ENCODE data around the gene TGFBR1.

TGFBR1 gene

GRCh38 chr9:99189887-99190596, 85.1 kb downstream of the TGFBR1 start:
- Histone ChIP-seq H4K20me1 (ENCODE audit: low read depth, low read length) (no peaks in the 10 kb centered on the region), H2AFZ (ENCODE audit: low read depth, low read length, severe bottlenecking) (no peak overlapping the region), H3K9me2 (replicated peaks; ENCODE audit: insufficient read depth, low read length) (no peaks in the 10 kb centered on the region), H3K27ac (ENCODE audit: low read depth, low read length) (no peak overlapping the region), H3K27me3 (ENCODE audit: low read length) (no peaks in the 10 kb centered on the region), H3K9me3 (ENCODE audit: insufficient read depth, low read length) (no peaks in the 10 kb centered on the region), H3K9ac (ENCODE audit: low read length) (no peak overlapping the region), H3F3A (ENCODE audit: insufficient read depth) (no peaks in the 10 kb centered on the region), H3K4me3 (ENCODE audit: insufficient read depth, low read length, poor library complexity, severe bottlenecking) (no peak overlapping the region), H3K79me2 (ENCODE audit: insufficient read depth, low read length) (no peaks in the 10 kb centered on the region), H3K36me3 (ENCODE audit: low read length) (no peaks in the 10 kb centered on the region), H3K4me2 (ENCODE audit: low read depth, low read length, poor library complexity, severe bottlenecking) (no peak overlapping the region)
- TF ChIP-seq EZH2phosphoT487 (conservative IDR thresholded peaks at IDR 0.05; ENCODE audit: low read length) (no peak), CTCF (IDR thresholded peaks at IDR 0.05; ENCODE audit: insufficient read depth, low read length, poor library complexity, severe bottlenecking) (no peak)

- Histone ChIP-seq H3K4me2 (ENCODE audit: low read depth, low read length, poor library complexity, severe bottlenecking) (no peak overlapping the region), H3K27me3 (ENCODE audit: low read length) (no peaks in the 10 kb centered on the region), H3K27ac (ENCODE audit: low read depth, low read length) (no peak overlapping the region), H3K4me3 (ENCODE audit: insufficient read depth, low read length, poor library complexity, severe bottlenecking) (no peak overlapping the region), H3K9me3 (ENCODE audit: insufficient read depth, low read length) (no peaks in the 10 kb centered on the region), H4K20me1 (ENCODE audit: low read depth, low read length) (no peaks in the 10 kb centered on the region), H3K36me3 (ENCODE audit: low read length) (no peaks in the 10 kb centered on the region), H3K79me2 (ENCODE audit: insufficient read depth, low read length) (no peaks in the 10 kb centered on the region), H2AFZ (ENCODE audit: low read depth, low read length, severe bottlenecking) (no peak overlapping the region), H3K9me2 (replicated peaks; ENCODE audit: insufficient read depth, low read length) (no peaks in the 10 kb centered on the region), H3K9ac (ENCODE audit: low read length) (no peak overlapping the region), H3F3A (ENCODE audit: insufficient read depth) (no peaks in the 10 kb centered on the region)
- TF ChIP-seq CTCF (IDR thresholded peaks at IDR 0.05; ENCODE audit: insufficient read depth, low read length, poor library complexity, severe bottlenecking) (no peak), EZH2phosphoT487 (conservative IDR thresholded peaks at IDR 0.05; ENCODE audit: low read length) (no peak)
These were observed 85.8 kb downstream of the TGFBR1 start for GRCh38 chr9:99190597-99191283.

GRCh38 chr9:99192786-99193465, 88.0 kb downstream of the TGFBR1 start:
- Histone ChIP-seq H3K27me3 (ENCODE audit: low read length) (no peaks in the 10 kb centered on the region), H3K79me2 (ENCODE audit: insufficient read depth, low read length) (no peaks in the 10 kb centered on the region), H3K4me2 (ENCODE audit: low read depth, low read length, poor library complexity, severe bottlenecking) (no peak overlapping the region), H3K27ac (ENCODE audit: low read depth, low read length) (no peak overlapping the region), H3K9ac (ENCODE audit: low read length) (no peak overlapping the region), H3K36me3 (ENCODE audit: low read length) (no peaks in the 10 kb centered on the region), H3K4me3 (ENCODE audit: insufficient read depth, low read length, poor library complexity, severe bottlenecking) (no peak overlapping the region), H3K9me2 (replicated peaks; ENCODE audit: insufficient read depth, low read length) (no peaks in the 10 kb centered on the region), H3K9me3 (ENCODE audit: insufficient read depth, low read length) (no peaks in the 10 kb centered on the region), H3F3A (ENCODE audit: insufficient read depth) (no peaks in the 10 kb centered on the region), H4K20me1 (ENCODE audit: low read depth, low read length) (no peaks in the 10 kb centered on the region), H2AFZ (ENCODE audit: low read depth, low read length, severe bottlenecking) (no peak overlapping the region)
- TF ChIP-seq EZH2phosphoT487 (conservative IDR thresholded peaks at IDR 0.05; ENCODE audit: low read length) (no peak), CTCF (IDR thresholded peaks at IDR 0.05; ENCODE audit: insufficient read depth, low read length, poor library complexity, severe bottlenecking) (no peak)

Measured in SU-DHL-6 (cell line).